ENCODE results near the gene GOLGA8R.
"Not testable (repeated sequence)": the region's sequence is repeated elsewhere in the genome, so short reads cannot be mapped to it uniquely, and the experiment has no call there.

The GOLGA8R gene, protein sequence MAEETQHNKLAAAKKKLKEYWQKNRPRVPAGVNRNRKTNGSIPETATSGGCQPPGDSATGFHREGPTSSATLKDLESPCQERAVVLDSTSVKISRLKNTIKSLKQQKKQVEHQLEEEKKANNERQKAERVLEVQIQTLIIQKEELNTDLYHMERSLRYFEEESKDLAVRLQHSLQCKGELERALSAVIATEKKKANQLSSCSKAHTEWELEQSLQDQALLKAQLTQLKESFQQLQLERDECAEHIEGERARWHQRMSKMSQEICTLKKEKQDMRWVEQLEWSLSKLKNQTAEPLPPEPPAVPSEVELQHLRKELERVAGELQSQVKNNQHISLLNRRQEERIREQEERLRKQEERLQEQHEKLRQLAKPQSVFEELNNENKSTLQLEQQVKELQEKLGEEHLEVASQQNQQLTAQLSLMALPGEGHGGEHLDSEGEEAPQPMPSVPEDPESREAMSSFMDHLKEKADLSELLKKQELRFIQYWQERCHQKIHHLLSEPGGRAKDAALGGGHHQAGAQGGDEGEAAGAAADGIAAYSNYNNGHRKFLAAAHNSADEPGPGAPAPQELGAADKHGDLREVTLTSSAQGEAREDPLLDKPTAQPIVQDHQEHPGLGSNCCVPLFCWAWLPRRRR

DNA sequence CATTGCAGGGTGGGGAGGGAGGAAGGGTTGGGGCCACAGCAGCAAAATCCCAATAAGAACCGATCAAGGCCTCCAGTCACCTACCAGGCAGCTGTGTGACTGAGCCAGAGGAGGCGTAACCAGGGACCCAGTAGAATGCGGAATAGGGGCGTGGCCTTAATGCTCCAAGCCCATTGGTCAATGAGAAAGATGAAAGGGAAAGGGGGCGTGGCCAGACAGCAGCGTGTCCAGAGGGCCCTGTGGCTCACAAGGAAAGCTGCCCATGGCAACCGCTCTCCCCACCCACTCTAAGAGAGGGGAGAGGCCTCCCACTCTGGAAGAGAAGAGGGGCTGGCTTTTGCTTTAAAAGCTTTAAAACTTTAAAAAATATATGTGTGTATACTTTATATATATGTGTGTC lies at the start of gene GOLGA8R:
TSS of gene GOLGA8R (minus strand) at position 101 of the 400 bp plus-strand sequence. CDS start at position 3, 98 bp downstream.
- not testable (repeated sequence) for DNase-seq (ENCODE audit: low spot score)

- not testable (repeated sequence) for DNase-seq (ENCODE audit: low spot score)
Observed at GRCh38 chr15:30463849-30464248, 49.8 kb upstream of the GOLGA8R start.

DNA sequence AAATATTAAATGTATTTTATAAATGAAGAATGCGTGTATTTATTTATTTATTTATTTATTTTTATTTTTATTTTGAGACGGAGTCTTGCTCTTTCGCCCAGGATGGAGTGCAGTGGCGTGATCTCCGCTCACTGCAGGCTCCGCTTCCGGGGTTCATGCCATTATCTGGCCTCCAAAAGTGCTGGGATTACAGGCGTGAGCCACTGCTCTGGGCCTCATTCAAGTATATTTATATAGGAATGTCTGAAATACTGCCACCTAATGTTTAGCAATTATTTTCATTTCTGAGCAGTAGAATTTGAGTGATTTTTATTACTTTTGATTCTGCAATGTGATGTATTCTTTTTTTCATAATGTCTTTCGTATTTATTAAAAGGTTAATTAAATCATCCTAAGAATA lies 48.1 kb upstream of the GOLGA8R start:
- DNase-seq (ENCODE audit: low spot score) = not testable (repeated sequence)

GRCh38 chr15:30452702-30453101 lies 38.6 kb upstream of the GOLGA8R start:
- DNase-seq (ENCODE audit: low spot score) = not testable (repeated sequence)

DNA sequence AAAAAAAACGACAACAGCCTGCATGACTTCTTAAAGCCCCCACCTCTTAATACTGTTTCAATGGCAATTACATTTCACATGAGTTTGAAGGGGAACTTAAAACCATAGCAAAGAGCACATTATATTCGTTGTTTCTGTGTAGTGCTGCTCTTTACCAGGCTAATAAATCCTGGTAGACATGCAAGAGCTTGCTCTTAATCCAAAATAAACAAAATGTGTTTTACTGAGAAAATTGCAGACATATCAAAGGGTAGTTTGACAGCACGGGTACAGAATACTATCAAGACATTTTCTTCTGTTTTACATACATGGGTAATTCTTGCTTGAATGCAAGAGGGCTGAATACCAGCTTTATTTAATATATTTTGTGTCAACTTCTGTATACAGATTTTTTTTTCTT lies 24.3 kb upstream of the GOLGA8R start:
- DNase-seq (ENCODE audit: low spot score) = not testable (repeated sequence)

DNA sequence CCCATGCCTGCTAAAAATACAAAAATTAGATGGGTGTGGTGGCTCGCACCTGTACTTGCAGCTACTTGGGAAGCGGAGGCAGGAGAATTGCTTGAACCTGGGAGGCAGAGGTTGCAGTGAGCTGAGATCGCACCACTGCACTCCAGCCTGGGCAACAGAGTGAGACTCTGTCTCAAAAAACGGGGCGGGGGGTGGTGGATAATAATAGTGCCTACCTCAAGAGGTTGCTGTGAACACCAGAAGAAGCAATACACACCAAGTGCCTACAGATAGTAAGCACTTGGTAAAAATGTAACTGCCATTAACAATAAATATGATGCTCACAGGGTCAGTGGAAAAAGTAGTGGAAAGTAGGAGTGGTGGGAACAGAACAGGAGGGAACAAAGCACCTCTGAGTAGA lies 21.8 kb upstream of the GOLGA8R start:
- not testable (repeated sequence) for DNase-seq (ENCODE audit: low spot score)

- DNase-seq (ENCODE audit: low spot score) = not testable (repeated sequence)
Observed at GRCh38 chr15:30420723-30421122, 6.7 kb upstream of the GOLGA8R start.

- not testable (repeated sequence) for DNase-seq (ENCODE audit: low spot score)
Observed at GRCh38 chr15:30407636-30408035, 6.4 kb downstream of the GOLGA8R start.

DNA sequence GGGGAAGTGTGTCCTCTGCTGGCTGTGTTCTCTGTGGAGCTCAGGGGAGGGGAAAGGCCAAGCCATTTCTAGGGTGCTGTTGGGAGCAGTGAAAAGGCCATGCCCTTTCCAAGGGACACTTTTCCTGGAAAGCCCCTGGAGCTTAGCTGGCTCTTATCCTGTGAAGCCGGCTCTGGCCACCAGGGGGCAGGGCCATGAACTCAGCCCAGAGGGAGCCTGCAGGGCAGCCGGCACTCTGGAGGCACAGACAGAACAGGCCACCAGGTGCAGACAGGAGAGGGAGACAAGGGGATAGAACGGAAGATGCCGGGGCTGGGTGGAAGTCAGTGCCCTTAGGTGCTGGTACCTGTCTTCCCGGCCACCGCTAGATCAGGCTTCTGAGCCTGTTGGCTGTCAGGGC lies 15.1 kb downstream of the GOLGA8R start:
- DNase-seq (ENCODE audit: low spot score) = not testable (repeated sequence)

DNA sequence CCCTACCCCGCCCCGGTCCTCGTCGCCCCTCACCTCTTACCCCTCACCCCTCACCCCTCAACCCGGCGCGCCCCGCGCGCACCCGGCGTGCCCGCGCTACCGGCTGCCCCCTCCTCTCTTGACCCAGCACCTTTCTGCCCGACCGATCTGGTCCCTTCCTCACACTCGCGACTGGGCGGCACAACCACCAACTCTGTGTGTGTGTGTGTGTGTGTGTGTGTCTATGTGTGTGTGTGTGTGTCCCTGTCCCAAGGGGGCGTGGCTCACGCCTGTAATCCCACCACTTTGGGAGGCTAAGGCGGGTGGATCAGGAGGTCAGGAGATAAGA lies 20.4 kb downstream of the GOLGA8R start:
- not testable (repeated sequence) for DNase-seq (ENCODE audit: low spot score)

DNA sequence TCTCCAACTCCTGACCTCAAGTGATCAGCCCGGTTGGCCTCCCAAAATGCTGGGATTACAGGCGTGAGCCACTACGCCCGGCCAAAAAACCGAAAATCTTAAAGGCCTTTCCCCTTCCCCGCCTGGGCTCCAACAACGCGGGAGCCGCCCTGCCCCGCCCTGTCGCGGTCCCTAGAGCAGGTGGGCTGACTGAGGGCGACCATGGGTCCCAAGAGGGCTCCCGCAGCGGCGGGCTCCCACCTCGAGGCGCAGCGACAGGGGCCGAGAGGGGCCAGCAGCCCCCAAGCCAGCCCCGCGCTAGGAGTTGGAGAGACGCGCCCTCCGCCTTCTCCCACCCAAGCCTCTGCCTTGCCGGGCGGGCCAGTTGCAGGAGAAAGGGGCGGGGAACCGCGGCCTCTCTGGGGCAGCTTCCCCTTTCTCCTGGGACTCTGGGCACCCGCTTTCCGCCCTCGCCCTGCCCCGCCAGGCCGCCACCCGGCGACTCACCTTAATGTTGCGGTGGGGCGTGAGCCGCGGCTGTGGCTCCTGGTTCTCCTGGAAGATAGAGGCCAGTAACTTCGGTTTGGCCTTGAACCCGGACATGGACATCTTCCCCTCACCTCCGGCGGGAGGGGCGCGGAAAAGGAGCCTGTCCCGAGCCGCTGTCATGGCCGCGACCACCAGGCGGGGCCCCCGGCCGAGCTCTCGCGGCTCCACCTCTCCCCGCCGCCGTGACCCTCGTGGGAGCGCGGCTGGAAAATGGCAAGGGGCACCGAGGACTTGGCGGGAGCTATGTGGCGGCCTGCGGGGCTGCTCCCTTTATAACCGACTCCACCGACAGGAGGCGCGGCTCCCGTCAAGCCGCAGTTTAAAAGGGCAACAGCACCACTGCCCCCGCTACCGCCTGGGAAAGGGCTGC lies 21.0 kb downstream of the GOLGA8R start, which contains the start of gene CHRFAM7A:
TSS of gene CHRFAM7A (minus strand) at position 775 of the 898 bp plus-strand sequence. CDS start 10,189 bp downstream, outside the sequence.
- DNase-seq (ENCODE audit: low spot score) = not testable (repeated sequence)

- not testable (repeated sequence) for DNase-seq (ENCODE audit: low spot score)
Observed at GRCh38 chr15:30386318-30386887, 27.7 kb downstream of the GOLGA8R start.

DNA sequence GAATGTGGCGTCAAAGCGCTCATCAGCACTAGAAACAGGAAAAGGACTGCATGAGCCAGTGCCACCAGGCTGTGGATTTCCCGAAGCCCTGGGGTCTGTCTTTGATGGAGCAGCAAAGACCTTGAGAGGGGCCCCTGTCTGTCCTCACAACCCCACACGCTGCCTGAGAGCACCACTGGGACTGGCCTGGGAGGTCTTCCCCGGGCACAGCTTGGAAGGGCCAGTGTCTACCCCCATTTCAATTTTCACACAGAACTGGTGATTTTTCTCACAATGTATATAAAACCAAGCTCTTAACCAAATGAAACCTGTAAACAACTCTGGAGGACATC lies 37.0 kb downstream of the GOLGA8R start:
- DNase-seq (ENCODE audit: low spot score) = not testable (repeated sequence)

DNA sequence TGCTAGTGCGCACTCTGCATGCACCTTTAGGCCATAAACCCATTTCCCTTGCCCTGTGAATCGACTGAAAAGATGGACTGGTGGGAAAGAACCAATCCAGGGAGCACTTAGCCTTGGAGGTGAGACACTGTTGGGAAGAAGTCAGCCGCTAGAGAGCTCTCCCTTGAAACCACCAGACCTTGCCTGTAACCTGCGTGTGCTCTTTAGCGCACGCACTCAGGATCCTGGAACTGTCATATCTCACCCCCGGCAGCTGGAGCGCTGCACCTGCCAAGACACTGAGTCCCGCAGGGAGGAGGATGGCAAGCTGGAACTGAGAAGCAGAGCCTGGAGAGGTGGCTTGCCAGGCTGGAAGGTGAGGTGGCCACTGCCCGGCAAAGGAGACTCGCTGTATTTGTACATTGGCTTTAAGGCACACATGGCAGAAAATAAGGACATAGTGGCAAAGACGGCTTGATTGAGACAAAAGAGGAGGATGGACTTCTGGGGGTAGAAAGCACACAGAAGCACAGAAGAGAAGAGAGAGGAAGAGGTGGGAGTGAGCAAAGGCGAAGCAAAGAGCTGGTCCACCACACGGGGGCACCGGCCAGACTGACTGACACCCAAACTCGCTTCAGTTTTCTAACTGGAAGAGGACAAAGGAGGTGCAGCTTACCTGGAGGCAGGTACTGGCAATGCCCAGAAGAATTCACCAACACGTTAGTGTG lies 37.5 kb downstream of the GOLGA8R start:
- DNase-seq (ENCODE audit: low spot score) = not testable (repeated sequence)

DNA sequence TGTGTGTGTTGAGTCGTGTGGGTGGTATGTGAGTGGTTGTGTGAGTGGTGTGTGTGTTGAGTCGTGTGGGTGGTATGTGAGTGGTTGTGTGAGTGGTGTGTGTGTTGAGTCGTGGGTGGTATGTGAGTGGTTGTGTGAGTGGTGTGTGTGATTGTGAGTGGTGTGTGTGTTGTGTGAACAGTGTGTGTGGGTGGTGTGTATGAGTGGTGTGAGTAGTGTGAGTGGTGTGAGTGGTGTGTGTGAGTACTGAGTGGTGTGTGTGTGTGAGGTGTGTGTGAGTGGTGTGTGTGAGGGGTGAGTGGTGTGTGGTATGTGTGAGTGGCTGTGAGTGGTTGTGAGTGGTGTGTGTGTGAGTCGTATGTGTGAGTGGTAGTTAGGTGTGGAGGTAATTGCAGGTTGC lies 38.2 kb downstream of the GOLGA8R start:
- peak; percentile 0 for DNase-seq (ENCODE audit: low spot score)

- DNase-seq (ENCODE audit: low spot score) = not testable (repeated sequence)
Observed at GRCh38 chr15:30374862-30375261, 39.2 kb downstream of the GOLGA8R start.

GRCh38 chr15:30368271-30368670 lies 45.8 kb downstream of the GOLGA8R start:
- not testable (repeated sequence) for DNase-seq (ENCODE audit: low spot score)

DNA sequence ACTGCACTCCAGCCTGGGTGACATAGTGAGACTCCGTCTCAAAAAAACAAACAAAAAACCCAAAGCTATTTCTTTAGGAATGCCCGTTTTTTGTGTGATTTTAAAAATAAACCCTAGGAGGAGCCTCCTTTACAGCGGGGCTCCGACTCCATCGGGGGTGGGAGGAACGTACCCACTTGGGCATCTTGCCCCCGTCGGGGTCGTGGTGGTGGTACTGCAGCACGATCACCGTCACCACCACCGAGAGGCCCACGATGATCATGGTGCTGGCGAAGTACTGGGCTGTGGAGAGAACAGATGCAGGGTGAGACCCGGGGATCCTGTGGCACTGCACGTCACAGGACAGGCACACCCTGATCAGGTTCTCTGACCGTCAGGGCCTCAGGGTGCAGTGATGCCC lies 46.8 kb downstream of the GOLGA8R start:
- not testable (repeated sequence) for DNase-seq (ENCODE audit: low spot score)

GRCh38 chr15:30361404-30361803 lies 52.7 kb downstream of the GOLGA8R start:
- not testable (repeated sequence) for DNase-seq (ENCODE audit: low spot score)

- not testable (repeated sequence) for DNase-seq (ENCODE audit: low spot score)
Observed at GRCh38 chr15:30360990-30361389, 53.1 kb downstream of the GOLGA8R start.

- DNase-seq (ENCODE audit: low spot score) = not testable (repeated sequence)
Observed at GRCh38 chr15:30355043-30355442, 59.0 kb downstream of the GOLGA8R start.

Measured in hematopoietic multipotent progenitor cell treated with erythropoietin and hydrocortisone succinate and interleukin-3 and kit ligand, for 17 days (in vitro differentiated cells).